Measurements from ENCODE around the gene DPM2. TPM values are rescaled to one million over a fixed set of nuclear protein-coding genes. Genes with fewer than 3 reads are reported as not detected.
A peak's percentile ranks its signal among the peaks of the same experiment; 100 is the strongest.

The DPM2 gene
- 10 to 100 TPM in 3 of 4 donors, 1 to 10 TPM in 1; 8.8 to 18.0 (median 13.5) TPM for total RNA-seq

- no peak for DNase-seq (ENCODE audit: low spot score)
- peak; percentile 84 for ATAC-seq (ENCODE audit: low FRiP score)
- TF ChIP-seq, protein P1, sequence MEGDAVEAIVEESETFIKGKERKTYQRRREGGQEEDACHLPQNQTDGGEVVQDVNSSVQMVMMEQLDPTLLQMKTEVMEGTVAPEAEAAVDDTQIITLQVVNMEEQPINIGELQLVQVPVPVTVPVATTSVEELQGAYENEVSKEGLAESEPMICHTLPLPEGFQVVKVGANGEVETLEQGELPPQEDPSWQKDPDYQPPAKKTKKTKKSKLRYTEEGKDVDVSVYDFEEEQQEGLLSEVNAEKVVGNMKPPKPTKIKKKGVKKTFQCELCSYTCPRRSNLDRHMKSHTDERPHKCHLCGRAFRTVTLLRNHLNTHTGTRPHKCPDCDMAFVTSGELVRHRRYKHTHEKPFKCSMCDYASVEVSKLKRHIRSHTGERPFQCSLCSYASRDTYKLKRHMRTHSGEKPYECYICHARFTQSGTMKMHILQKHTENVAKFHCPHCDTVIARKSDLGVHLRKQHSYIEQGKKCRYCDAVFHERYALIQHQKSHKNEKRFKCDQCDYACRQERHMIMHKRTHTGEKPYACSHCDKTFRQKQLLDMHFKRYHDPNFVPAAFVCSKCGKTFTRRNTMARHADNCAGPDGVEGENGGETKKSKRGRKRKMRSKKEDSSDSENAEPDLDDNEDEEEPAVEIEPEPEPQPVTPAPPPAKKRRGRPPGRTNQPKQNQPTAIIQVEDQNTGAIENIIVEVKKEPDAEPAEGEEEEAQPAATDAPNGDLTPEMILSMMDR (IDR thresholded peaks at IDR 0.05): no peak
Measured at GRCh38 chr9:127937388-127938297, at the start of gene DPM2. TSS of gene DPM2 (minus strand) at chr9:127937854. CDS start at chr9:127937820, 34 bp downstream.

DNA sequence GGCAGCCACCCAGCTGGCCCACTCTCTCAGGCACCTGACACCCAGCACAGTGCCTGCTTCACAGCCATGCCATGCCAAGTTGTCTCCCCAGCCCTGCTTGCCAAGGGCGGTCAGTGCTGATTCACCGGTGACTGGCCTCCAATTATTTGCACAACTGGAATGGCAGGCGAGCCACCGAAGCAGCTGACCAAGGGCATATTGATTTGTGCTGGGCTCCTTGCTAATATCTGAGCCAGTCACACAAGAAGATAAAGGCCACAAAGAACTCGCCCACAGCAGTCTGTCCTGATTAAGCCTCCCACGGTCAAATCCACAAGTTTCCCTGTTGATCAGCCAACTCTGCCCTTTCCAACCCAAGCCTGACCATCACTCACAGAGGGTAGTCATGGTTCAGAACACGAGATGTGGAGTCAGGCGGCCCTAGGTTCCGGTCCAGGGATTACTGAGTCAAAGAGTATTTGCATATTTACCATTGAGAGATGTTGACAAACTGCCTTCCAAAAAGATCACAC, 49.5 kb upstream of the DPM2 start:
- DNase-seq (ENCODE audit: low spot score) (no peak), ATAC-seq (ENCODE audit: low FRiP score) (no peak)
- TF ChIP-seq, protein P1 (IDR thresholded peaks at IDR 0.05): no peak

GRCh38 chr9:127985011-127985410, 47.4 kb upstream of the DPM2 start:
- TF ChIP-seq, protein P1 (IDR thresholded peaks at IDR 0.05): no peak
- no peak for DNase-seq (ENCODE audit: low spot score)
- no peak for ATAC-seq (ENCODE audit: low FRiP score)

- DNase-seq (ENCODE audit: low spot score) (no peak), ATAC-seq (ENCODE audit: low FRiP score) (no peak)
- TF ChIP-seq, protein P1 (IDR thresholded peaks at IDR 0.05): no peak
Measured at GRCh38 chr9:127983847-127984289, 46.2 kb upstream of the DPM2 start.

- DNase-seq (ENCODE audit: low spot score) (no peak), ATAC-seq (ENCODE audit: low FRiP score) (no peak)
- TF ChIP-seq, protein P1 (IDR thresholded peaks at IDR 0.05): no peak
Measured at GRCh38 chr9:127982912-127983311, 45.3 kb upstream of the DPM2 start.

DNA sequence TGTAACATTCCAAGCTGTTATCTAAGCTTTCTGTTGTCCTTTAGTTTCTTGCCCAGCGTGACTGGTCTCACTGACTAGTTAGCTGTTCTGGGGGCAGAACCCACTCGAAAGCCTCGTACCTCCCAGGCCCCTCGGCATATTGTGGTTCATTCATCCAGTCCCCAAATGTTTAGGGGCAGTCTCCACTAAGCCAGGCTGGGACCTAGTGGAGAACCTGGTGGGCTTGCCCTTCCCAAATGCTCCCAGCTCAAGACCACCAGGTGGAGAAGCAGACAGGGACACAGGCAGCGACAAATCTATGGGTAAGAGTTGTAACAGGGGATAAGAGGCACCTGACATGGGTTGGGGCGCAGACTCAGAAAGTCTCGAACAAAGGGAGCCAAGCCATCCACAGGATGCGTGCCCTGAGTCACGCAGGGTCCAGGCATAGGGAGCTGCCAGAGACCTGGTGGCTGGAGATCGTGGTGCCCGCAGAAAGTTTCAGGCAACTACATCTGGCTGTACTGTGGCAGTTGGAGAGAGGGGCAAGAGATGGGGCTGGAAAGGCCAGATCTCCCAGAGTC, 44.0 kb upstream of the DPM2 start:
- TF ChIP-seq, protein P1 (IDR thresholded peaks at IDR 0.05): no peak

More for the DNA sequence above, 44.0 kb upstream of the DPM2 start:
- ATAC-seq (ENCODE audit: low FRiP score) (no peak), DNase-seq (ENCODE audit: low spot score) (no peak)

Data from omental fat pad (tissue), 4 donors.